GM06990 (cell line): ENCODE results near the gene TUBGCP6.

Experiments used
- DNase-seq: peaks from one replicate; pipeline ENCODE4 v3.0.0-alpha.2; 2011; ENCODE audit not compliant: insufficient read length; ENCODE audit errors: extremely low read depth
- H3K27me3 ChIP-seq: replicated peaks from 2 replicates; pipeline ENCODE4 v1.6.0; 2011; ENCODE audit warnings: low read length; ENCODE audit not compliant: control insufficient read depth, insufficient read depth
- H3K36me3 ChIP-seq: 2 replicates; pipeline ENCODE4 v1.5.1; 2011; ENCODE audit warnings: low read length; ENCODE audit not compliant: control insufficient read depth, insufficient read depth
- H3K4me3 ChIP-seq: replicated peaks from 2 replicates; pipeline ENCODE4 v1.5.1; 2011; ENCODE audit warnings: low read depth, mild to moderate bottlenecking, control low read depth, low read length
- CTCF ChIP-seq: IDR thresholded peaks from 2 replicates; pipeline ENCODE4 v1.5.1; 2011; ENCODE audit warnings: low read length, control low read depth, mild to moderate bottlenecking, inconsistent platforms; ENCODE audit not compliant: insufficient read depth, poor library complexity, severe bottlenecking

The TUBGCP6 gene

GRCh38 chr22:50185375-50186087 is 59.3 kb downstream of the TUBGCP6 start, which contains the start of gene TRABD:
TSS of gene TRABD (plus strand) at chr22:50185913. CDS start at chr22:50193061, 7,148 bp downstream.
- H3K27me3 ChIP-seq, result no peaks in the 10 kb centered on the region
- no peak for TF ChIP-seq CTCF
- H3K4me3 ChIP-seq, result peak within 1 kb of the TSS; percentile 80
- DNase-seq, result peak; percentile 91
- H3K36me3 ChIP-seq, result no peaks in the 10 kb centered on the region; the same call in 1 of the 2 replicates

- no peaks in the 10 kb centered on the region for H3K27me3 ChIP-seq
- no peak for DNase-seq
- TF ChIP-seq CTCF, result no peak
- H3K4me3 ChIP-seq, result peak overlapping the region; percentile 70
- H3K36me3 ChIP-seq, result no peaks in the 10 kb centered on the region; the same call in 1 of the 2 replicates
Measured at GRCh38 chr22:50184902-50185374, 59.9 kb downstream of the TUBGCP6 start.

- peak; percentile 27 for DNase-seq
- no peak for TF ChIP-seq CTCF
- Histone ChIP-seq H3K36me3 (no peaks in the 10 kb centered on the region; the same call in 1 of the 2 replicates), H3K27me3 (no peaks in the 10 kb centered on the region), H3K4me3 (peak overlapping the region; percentile 22; the same call in 1 of the 2 replicates)
Measured at GRCh38 chr22:50184004-50184901, 60.6 kb downstream of the TUBGCP6 start.

GRCh38 chr22:50183141-50183971 is 61.5 kb downstream of the TUBGCP6 start:
- DNase-seq, result peak; percentile 9
- H3K27me3 ChIP-seq, result no peaks in the 10 kb centered on the region
- H3K4me3 ChIP-seq, result no peak overlapping the region
- no peaks in the 10 kb centered on the region for H3K36me3 ChIP-seq
- TF ChIP-seq CTCF, result no peak
